ENCODE results near the gene ACER3. TPM values are rescaled to one million over a fixed set of nuclear protein-coding genes. Genes with fewer than 3 reads are reported as not detected.

The ACER3 gene
- total and polyA plus RNA-seq, 5 experiments from 2014 or later, result 3.1 to 7.8 (median 6.3) TPM

DNA sequence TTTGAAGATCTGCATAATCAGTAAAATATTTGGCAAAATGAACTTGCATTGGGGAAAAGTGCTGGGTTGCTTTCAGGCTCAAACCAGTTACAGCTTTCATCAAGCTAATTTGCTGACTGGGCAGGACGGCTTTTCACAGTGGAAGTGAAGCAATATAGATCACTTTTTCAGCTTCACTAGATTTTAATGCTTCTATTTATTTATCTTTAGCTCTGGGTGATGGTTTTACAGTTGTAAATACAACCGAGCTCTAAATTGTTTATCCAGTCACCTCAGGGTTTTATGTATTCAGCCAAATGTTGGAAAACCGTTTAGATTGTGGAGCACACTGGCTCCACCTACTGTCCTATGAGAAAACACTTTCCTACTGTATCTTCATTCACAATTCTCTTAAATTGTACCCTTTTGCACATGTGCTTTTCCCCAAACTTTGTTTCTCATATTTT is 58.2 kb downstream of the ACER3 start:
- DNase-seq, result peak in 3 of 10 donors; percentile 10 to 24 (median 15)
- Mint-ChIP-seq H3K27me3 (no peaks in the 10 kb centered on the region), H3K9me3 (no peaks in the 10 kb centered on the region), H3K4me1 (peaks cover 0 to 12% (median 10%) of the 10 kb centered on the region in 4 donors), H3K4me3 (peak overlapping the region in 1 of 10 donors; percentile 27), H3K36me3 (peaks cover 0 to 2% (median 0%) of the 10 kb centered on the region in 3 donors), H3K27ac (no peak overlapping the region)
- POLR2A ChIA-PET, result no interaction called here
- peak in 1 of 2 donors; percentile 69 for ATAC-seq

GRCh38 chr11:76919467-76919866 is 58.7 kb downstream of the ACER3 start:
- DNase-seq, result no peak
- Mint-ChIP-seq H3K4me1 (peaks cover 0 to 12% (median 10%) of the 10 kb centered on the region in 4 donors), H3K4me3 (no peak overlapping the region), H3K9me3 (no peaks in the 10 kb centered on the region), H3K36me3 (peaks cover 0 to 2% (median 0%) of the 10 kb centered on the region in 3 donors), H3K27ac (no peak overlapping the region), H3K27me3 (no peaks in the 10 kb centered on the region)
- POLR2A ChIA-PET, result no interaction called here
- ATAC-seq, result no peak

DNA sequence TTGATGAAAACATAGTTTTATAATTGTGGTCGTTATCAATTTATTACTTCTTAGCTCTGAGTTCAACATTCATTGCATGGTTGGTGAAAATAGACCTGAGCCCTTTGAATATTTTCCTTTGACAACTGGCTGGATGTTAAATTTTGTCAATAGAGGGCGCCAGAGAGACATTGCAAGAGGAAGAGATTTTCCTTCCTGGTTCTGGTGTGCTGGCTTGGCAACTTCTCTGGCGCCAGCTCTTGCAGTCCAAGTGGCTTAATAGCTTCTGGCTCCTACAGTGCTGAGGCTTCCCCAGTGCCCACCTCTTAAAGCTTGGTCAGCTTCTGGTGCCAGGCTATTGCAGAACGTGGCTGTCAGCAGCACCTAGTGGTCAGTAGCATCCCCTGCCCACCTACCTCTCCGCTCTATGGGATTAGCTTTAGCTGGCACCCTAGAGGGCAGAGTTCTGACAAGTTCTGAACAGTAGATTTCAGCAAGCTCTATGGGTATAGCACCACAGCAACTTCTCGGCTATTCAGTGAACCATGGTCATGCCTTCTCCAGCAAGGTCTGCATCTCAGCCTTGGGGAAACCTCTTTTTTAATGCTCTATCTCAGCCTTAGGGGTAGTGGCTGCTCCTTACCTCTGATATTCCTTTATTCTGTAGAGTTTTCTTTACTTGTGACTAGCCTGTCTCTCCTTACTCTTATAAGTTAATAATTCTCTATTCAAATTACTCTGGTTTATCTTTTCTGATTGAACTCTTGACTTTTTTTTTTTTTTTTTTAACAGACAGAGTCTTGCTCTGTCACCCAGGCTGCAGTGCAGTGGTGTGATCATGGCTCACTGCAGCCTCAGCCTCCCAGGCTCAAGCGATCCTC is 59.4 kb downstream of the ACER3 start:
- Mint-ChIP-seq H3K27me3 (no peaks in the 10 kb centered on the region), H3K27ac (peak overlapping the region in 3 of 10 donors; percentile 17 to 50 (median 23)), H3K9me3 (no peaks in the 10 kb centered on the region), H3K4me1 (peaks cover 0 to 12% (median 10%) of the 10 kb centered on the region in 4 donors), H3K4me3 (peak overlapping the region; percentile 53 to 82 (median 71)), H3K36me3 (peaks cover 0 to 2% (median 0%) of the 10 kb centered on the region in 3 donors)
- DNase-seq (peak; percentile 17 to 82 (median 62)), ATAC-seq (peak; percentile 83 to 84)
- POLR2A ChIA-PET, result no interaction called here

DNA sequence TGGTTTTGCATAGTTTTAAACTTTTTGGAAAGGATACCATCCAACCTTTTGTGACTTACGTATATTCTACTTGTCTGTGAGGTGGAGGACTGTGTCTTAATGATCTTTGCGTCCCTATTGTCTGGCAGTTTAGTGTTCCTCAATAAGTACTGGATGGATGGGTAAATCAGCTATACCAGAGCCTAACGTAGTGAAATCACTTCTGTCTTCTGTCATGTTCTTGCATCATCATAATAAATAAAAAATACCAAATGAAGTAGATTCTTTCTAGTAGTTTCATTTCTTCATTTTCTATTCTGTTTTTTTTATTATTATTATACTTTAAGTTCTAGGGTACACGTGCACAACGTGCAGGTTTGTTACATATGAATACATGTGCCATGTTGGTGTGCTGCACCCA is 66.4 kb downstream of the ACER3 start:
- ATAC-seq (no peak), DNase-seq (no peak)
- no peak overlapping the region for H3K4me3 Mint-ChIP-seq
- peaks cover 0 to 2% (median 0%) of the 10 kb centered on the region in 4 donors for H3K4me1 Mint-ChIP-seq
- peaks cover 0 to 37% (median 14%) of the 10 kb centered on the region in 3 donors for H3K36me3 Mint-ChIP-seq
- H3K27me3 Mint-ChIP-seq, result no peaks in the 10 kb centered on the region
- H3K27ac Mint-ChIP-seq, result no peak overlapping the region
- POLR2A ChIA-PET, result no interaction called here
- no peaks in the 10 kb centered on the region for H3K9me3 Mint-ChIP-seq

DNA sequence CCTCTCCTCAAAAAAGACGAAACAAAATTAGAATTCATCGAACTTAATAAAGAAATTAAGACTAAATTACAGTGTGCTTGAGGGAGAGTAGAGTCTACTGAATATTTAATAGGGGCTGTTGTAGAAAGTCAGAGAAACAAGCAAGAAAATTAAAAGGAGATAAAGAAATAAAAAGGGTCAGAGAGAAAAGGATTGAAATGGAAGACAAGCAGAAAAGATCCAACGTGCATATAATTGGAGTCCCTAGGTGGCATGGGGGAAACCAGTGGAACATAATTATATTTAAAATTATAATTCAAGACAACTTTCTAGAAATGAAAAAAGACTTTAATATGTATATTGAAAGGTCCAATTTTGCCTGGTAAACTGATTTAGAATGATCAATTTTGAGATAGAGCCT is 74.3 kb downstream of the ACER3 start:
- DNase-seq (no peak), ATAC-seq (no peak)
- POLR2A ChIA-PET, result no interaction called here
- Mint-ChIP-seq H3K27ac (no peak overlapping the region), H3K4me1 (peaks cover 0 to 2% (median 0%) of the 10 kb centered on the region in 4 donors), H3K4me3 (no peak overlapping the region), H3K36me3 (peaks cover 12 to 32% (median 25%) of the 10 kb centered on the region in 3 donors), H3K27me3 (no peaks in the 10 kb centered on the region), H3K9me3 (peaks cover 2 to 16% (median 10%) of the 10 kb centered on the region in 9 donors)

DNA sequence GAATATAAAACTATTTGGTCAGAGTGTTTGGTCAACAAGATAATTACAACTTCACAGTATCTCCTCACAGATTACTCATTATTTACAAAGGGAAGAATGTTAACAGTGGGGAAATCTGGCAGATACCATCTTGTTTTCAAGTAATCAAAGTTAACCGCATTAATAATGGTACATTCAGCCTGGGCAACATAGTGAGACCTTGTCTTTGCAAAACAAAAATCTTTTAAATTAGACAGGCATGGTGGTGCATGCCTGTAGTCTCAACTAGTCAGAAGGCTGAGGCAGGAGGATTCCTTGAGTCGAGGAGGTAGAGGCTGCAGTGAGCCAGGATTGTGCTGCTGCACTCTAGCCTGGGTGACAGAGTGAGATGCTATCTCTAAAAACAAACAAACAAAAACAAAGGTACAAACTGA is 78.5 kb downstream of the ACER3 start:
- POLR2A ChIA-PET, result no interaction called here
- H3K4me3 Mint-ChIP-seq, result no peak overlapping the region
- H3K36me3 Mint-ChIP-seq, result peaks cover 17 to 34% (median 30%) of the 10 kb centered on the region in 3 donors
- H3K9me3 Mint-ChIP-seq, result peaks cover 8 to 33% (median 25%) of the 10 kb centered on the region in 9 donors
- no peak for ATAC-seq
- H3K27me3 Mint-ChIP-seq, result no peaks in the 10 kb centered on the region
- peaks cover 0 to 1% (median 0%) of the 10 kb centered on the region in 4 donors for H3K4me1 Mint-ChIP-seq
- H3K27ac Mint-ChIP-seq, result no peak overlapping the region
- DNase-seq, result no peak

DNA sequence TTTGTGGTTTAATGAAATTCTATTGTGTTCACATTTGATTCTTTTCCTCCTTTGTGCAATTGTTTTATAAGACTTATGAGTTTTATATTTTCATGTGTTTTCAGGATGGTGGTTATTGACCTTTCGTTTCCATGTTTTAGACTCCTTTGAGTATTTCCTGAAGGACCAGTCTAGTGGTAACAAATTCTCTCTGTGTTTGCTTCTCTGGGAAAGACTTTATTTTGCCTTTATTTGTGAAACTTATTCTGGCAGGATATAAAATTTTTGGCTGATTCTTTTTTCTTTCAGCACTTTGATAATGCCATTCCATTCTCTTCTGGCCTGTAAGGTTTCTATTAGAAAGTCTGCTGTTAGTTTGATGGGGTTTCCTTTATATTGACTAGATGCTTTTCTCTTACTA is 83.5 kb downstream of the ACER3 start:
- Mint-ChIP-seq H3K4me1 (peaks cover 0 to 16% (median 5%) of the 10 kb centered on the region in 4 donors), H3K27me3 (no peaks in the 10 kb centered on the region), H3K9me3 (peaks cover 7 to 34% (median 26%) of the 10 kb centered on the region in 9 donors), H3K27ac (no peak overlapping the region), H3K4me3 (no peak overlapping the region), H3K36me3 (peaks cover 8 to 34% (median 27%) of the 10 kb centered on the region in 3 donors)
- POLR2A ChIA-PET, result no interaction called here
- DNase-seq, result no peak
- no peak for ATAC-seq

- POLR2A ChIA-PET, result no interaction called here
- peaks cover 11 to 36% (median 27%) of the 10 kb centered on the region in 3 donors for H3K36me3 Mint-ChIP-seq
Measured at GRCh38 chr11:76946223-76946622, 85.5 kb downstream of the ACER3 start.

DNA sequence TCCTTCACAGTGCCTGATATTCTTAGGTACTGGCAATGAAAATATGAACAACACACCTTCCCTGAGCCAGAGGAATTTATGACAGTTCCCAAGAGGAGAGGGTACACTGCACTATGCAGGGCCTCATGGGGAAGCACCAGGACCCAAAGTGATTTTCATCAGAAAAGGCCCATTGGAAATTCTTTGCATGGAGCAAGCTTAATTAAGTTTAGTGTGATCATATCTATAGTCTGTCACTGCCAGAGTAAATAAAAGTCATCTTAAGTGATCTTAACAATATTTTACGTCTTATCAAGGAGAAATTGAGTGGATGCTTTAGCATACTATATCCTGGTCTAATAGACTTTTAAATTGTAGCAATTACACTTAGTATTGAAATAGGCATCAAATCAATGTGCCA is 86.5 kb downstream of the ACER3 start:
- H3K9me3 Mint-ChIP-seq, result peaks cover 7 to 33% (median 26%) of the 10 kb centered on the region in 9 donors

More at GRCh38 chr11:76946223-76946622, 85.5 kb downstream of the ACER3 start:
- DNase-seq, result no peak
- Mint-ChIP-seq H3K27me3 (no peaks in the 10 kb centered on the region), H3K9me3 (peaks cover 7 to 34% (median 26%) of the 10 kb centered on the region in 9 donors), H3K27ac (no peak overlapping the region), H3K4me1 (peaks cover 0 to 16% (median 5%) of the 10 kb centered on the region in 4 donors), H3K4me3 (no peak overlapping the region)
- no peak for ATAC-seq

DNA sequence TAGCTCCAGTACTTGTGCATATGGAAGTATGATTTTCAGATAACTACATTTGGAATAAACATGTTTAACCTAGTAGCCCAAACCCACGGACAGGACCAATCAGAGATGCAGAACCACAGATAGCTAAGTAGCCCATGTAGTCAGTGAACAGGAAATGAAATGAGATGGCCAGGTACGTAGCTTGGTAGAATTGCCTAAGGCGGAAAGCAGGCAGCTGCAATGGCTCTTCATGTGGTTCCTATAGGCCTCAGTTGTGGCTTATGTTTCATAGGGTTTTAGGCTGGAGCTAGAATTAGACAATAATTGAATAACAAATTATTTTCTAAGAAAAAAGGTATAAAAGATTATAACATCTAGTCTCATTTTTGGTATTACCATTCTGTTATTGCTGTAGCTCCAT is 87.1 kb downstream of the ACER3 start:
- Mint-ChIP-seq H3K36me3 (peaks cover 8 to 28% (median 21%) of the 10 kb centered on the region in 3 donors), H3K9me3 (peaks cover 6 to 27% (median 23%) of the 10 kb centered on the region in 9 donors), H3K27ac (no peak overlapping the region), H3K27me3 (no peaks in the 10 kb centered on the region), H3K4me3 (peak overlapping the region in 1 of 10 donors; percentile 54), H3K4me1 (peaks cover 0 to 16% (median 5%) of the 10 kb centered on the region in 4 donors)
- DNase-seq (no peak), ATAC-seq (peak in 1 of 2 donors; percentile 57)
- POLR2A ChIA-PET, result interaction anchor here (0.6 kb wide), 1 partner anchor 270 kb away, joined by 3 read pairs; no protein-coding TSS in a partner anchor

More for the DNA sequence above, 86.5 kb downstream of the ACER3 start:
- no peak for ATAC-seq
- Mint-ChIP-seq H3K27me3 (no peaks in the 10 kb centered on the region), H3K36me3 (peaks cover 11 to 34% (median 27%) of the 10 kb centered on the region in 3 donors), H3K27ac (peak overlapping the region in 1 of 10 donors; percentile 14), H3K4me3 (no peak overlapping the region), H3K4me1 (peaks cover 0 to 16% (median 5%) of the 10 kb centered on the region in 4 donors)
- POLR2A ChIA-PET, result no interaction called here
- DNase-seq, result no peak

DNA sequence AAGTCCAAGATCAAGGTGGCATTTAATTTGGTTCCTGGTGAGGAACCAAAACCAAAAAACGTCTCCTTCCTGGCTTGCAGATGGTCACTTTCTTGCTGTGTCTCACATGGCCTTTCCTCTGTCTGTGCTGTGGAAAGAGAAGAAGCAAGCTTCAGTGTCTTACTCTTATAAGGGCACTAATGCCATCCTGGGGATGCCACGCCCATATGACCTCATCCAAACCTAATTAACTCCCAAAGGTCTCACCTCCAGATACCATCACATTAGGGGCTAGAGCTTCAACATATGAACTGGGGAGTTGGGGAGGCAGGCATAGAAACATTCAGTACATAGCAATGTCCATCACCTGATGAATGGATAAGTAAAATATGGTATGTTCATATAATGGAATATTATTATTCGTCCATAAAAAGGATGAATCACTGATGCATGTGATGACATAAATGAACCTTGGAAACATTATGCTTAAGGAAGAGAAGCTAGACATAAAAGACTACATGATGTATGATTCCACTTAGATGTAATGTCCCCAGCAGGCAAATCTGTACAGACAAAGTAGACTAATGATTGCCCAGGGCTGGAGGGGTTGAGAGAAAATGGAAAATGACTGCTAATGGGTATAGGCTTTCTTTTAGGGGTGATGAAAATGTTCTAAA is 94.9 kb downstream of the ACER3 start:
- Mint-ChIP-seq H3K27me3 (no peaks in the 10 kb centered on the region), H3K4me1 (no peaks in the 10 kb centered on the region), H3K4me3 (no peak overlapping the region), H3K27ac (no peak overlapping the region), H3K9me3 (no peaks in the 10 kb centered on the region), H3K36me3 (peaks cover 0 to 19% (median 16%) of the 10 kb centered on the region in 3 donors)
- no peak for ATAC-seq
- POLR2A ChIA-PET, result no interaction called here
- DNase-seq, result no peak

DNA sequence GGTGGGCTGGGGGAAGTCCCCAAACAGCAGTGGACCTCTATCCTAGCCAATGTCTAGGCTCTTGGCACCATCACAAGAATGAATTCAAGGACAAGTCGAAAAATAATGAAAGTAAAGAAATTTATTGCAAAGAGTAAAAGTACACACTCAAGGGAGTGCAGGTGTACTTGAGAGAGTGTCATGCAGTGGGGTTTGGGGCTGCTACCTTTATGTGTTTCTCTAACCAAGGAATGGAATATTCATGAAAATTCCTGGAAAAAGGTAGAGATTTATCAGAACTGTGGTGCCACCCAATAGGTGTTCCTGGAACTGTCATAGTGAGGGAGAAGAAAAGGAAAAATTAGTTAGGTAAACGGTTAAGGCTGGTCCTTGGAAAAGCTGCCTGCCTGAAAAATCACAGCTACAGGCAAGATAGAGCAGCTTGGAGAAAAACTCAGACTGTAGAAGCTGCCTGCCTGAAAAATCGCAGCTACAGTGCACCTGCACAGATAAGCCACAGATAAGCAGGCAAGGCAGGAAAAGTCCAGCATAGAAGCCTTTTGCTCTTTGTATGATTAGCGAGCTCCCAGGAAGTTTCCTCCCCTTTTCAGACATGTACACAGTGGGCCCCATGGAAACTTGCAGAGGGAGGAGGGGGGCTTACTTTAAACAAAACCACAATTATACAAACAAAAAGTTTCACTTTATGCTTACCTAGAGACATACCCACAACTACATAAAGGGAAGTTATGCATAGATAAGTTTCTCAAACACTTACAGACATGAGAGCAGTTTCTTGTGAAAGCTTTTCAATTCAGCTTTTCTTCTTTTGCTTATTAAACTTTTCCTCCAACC is 102.1 kb downstream of the ACER3 start:
- Mint-ChIP-seq H3K27me3 (no peaks in the 10 kb centered on the region), H3K4me1 (peaks cover 4 to 14% (median 12%) of the 10 kb centered on the region in 4 donors), H3K9me3 (peaks cover 0 to 11% (median 2%) of the 10 kb centered on the region in 9 donors), H3K27ac (peak overlapping the region in 3 of 10 donors; percentile 17 to 24 (median 21)), H3K36me3 (peaks cover 4 to 35% (median 19%) of the 10 kb centered on the region in 3 donors), H3K4me3 (peak overlapping the region in 3 of 10 donors; percentile 23 to 59 (median 37))
- peak; percentile 42 to 52 for ATAC-seq
- peak in 3 of 10 donors; percentile 0 to 38 (median 23) for DNase-seq
- POLR2A ChIA-PET, result no interaction called here
